NB4 (cell line): ENCODE data around the gene KLF12.

Source experiments
- DNase-seq: peaks from one replicate; pipeline ENCODE4 v3.0.0; 2010; ENCODE audit warnings: low read depth
- H3K4me3 ChIP-seq: one replicate; pipeline ENCODE4 v1.5.1; 2011; ENCODE audit warnings: mild to moderate bottlenecking, low read depth, low read length, moderate library complexity
- MYC ChIP-seq: IDR thresholded peaks from 2 replicates; pipeline ENCODE4 v1.6.1; 2011; ENCODE audit warnings: low read depth, low read length
- TF ChIP-seq, protein P1 (sequence below): IDR thresholded peaks from 2 replicates; pipeline ENCODE4 v1.6.1; 2011; ENCODE audit warnings: low read depth, low read length

Gene KLF12

GRCh38 chr13:74087357-74087756 is 46.8 kb downstream of the KLF12 start:
- no peak overlapping the region for H3K4me3 ChIP-seq
- TF ChIP-seq, protein P1, sequence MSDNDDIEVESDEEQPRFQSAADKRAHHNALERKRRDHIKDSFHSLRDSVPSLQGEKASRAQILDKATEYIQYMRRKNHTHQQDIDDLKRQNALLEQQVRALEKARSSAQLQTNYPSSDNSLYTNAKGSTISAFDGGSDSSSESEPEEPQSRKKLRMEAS, result no peak
- TF ChIP-seq MYC, result no peak
- DNase-seq, result no peak
